Gastrocnemius medialis (tissue), 4 donors: ENCODE results near the gene SORBS1.

Experiments used
- CTCF ChIP-seq, 5 experiments: fragments of 450-650 bp in 3 of 5; fragments of 200-600 bp in 2 of 5; sonication (generic) in 2 of 5; IDR thresholded peaks in 4 of 5; conservative IDR thresholded peaks in 1 of 5; 1 replicate in 4 of 5; 2 replicates in 1 of 5; pipeline ENCODE4 v1.5.1; 2016 to 2019; ENCODE audit warnings: antibody characterized with exemption in 5 of 5, mild to moderate bottlenecking in 3 of 5, moderate library complexity in 3 of 5
- POLR2A ChIP-seq, 2 donors: fragments of 450-650 bp; IDR thresholded peaks; one replicate each; pipeline ENCODE4 v1.6.1; 2017; ENCODE audit warnings: antibody characterized with exemption in 2 of 2, mild to moderate bottlenecking in 2 of 2, moderate library complexity in 2 of 2

GRCh38 chr10:95415621-95416031, 145.5 kb downstream of the SORBS1 start:
- TF ChIP-seq POLR2A (IDR thresholded peaks at IDR 0.05) (peak; percentile 82 to 85), CTCF (IDR thresholded peaks at IDR 0.05 in 4 of 5, conservative IDR thresholded peaks at IDR 0.05 in 1 of 5) (peak in 1 of 5 experiments; percentile 19)
